HK-2 (cell line): Measurements from ENCODE around the gene ADAT1.
A peak's percentile ranks its signal among the peaks of the same experiment; 100 is the strongest.

ENCODE experiments used
- DNase-seq: peaks from one replicate; pipeline ENCODE4 v3.0.0-alpha.2; 2018; ENCODE audit not compliant: unreplicated experiment

The ADAT1 gene

GRCh38 chr16:75576384-75576811, 46.7 kb downstream of the ADAT1 start:
- no peak for DNase-seq

GRCh38 chr16:75575958-75576357, 47.1 kb downstream of the ADAT1 start:
- DNase-seq = no peak

- DNase-seq = no peak
These were observed 49.1 kb downstream of the ADAT1 start for GRCh38 chr16:75573955-75574354.

GRCh38 chr16:75572864-75573542, 50.1 kb downstream of the ADAT1 start:
- DNase-seq = no peak

- DNase-seq = no peak
These were observed 52.5 kb downstream of the ADAT1 start for GRCh38 chr16:75570396-75571065.

- no peak for DNase-seq
These were observed 55.2 kb downstream of the ADAT1 start for GRCh38 chr16:75567911-75568310.

- peak; percentile 10 for DNase-seq
These were observed 56.3 kb downstream of the ADAT1 start for GRCh38 chr16:75566758-75567255.

GRCh38 chr16:75566040-75566757, 56.9 kb downstream of the ADAT1 start, which contains the start of gene GABARAPL2:
Gene GABARAPL2, plus strand, starts transcription at chr16:75566379. Its CDS starts 108 bp downstream, at chr16:75566487.
- DNase-seq = peak; percentile 84

GRCh38 chr16:75565640-75566039, 57.4 kb downstream of the ADAT1 start:
- DNase-seq = no peak

- DNase-seq = no peak
These were observed 63.3 kb downstream of the ADAT1 start for GRCh38 chr16:75559564-75560372.

- DNase-seq = no peak
These were observed 64.2 kb downstream of the ADAT1 start for GRCh38 chr16:75558846-75559401.

GRCh38 chr16:75556431-75556950, 66.6 kb downstream of the ADAT1 start:
- DNase-seq = no peak

GRCh38 chr16:75555707-75556430, 67.2 kb downstream of the ADAT1 start, which contains the start of gene TMEM231:
Gene TMEM231, minus strand, starts transcription at chr16:75556252. Its CDS starts 43 bp downstream, at chr16:75556209.
- DNase-seq = peak; percentile 92

GRCh38 chr16:75555213-75555706, 67.8 kb downstream of the ADAT1 start:
- peak; percentile 86 for DNase-seq

GRCh38 chr16:75552951-75553350, 70.1 kb downstream of the ADAT1 start:
- DNase-seq = no peak

GRCh38 chr16:75550211-75550662, 72.8 kb downstream of the ADAT1 start:
- peak; percentile 18 for DNase-seq
